Type B pancreatic cell (in vitro differentiated cells): ENCODE results near the gene GPBP1L1. TPM values are rescaled to one million over a fixed set of nuclear protein-coding genes. Genes with fewer than 3 reads are reported as not detected.
A peak's percentile ranks its signal among the peaks of the same experiment; 100 is the strongest.

Experiments used
- DNase-seq: peaks from one replicate; pipeline ENCODE4 v3.0.0; 2021; ENCODE audit warnings: mixed read lengths; ENCODE audit not compliant: unreplicated experiment; ENCODE audit errors: extremely low spot score
- H3K27ac Mint-ChIP-seq: 2 replicates; pipeline ENCODE4 v1.8.0; 2021; ENCODE audit warnings: mild to moderate bottlenecking, mixed read lengths
- H3K27me3 Mint-ChIP-seq: 2 replicates; pipeline ENCODE4 v1.8.0; 2021; ENCODE audit warnings: mixed read lengths
- H3K36me3 Mint-ChIP-seq: 2 replicates; pipeline ENCODE4 v1.8.0; 2021; ENCODE audit warnings: mixed read lengths
- H3K4me1 Mint-ChIP-seq: one replicate; pipeline ENCODE4 v1.8.0; 2021; ENCODE audit warnings: mixed read lengths; ENCODE audit not compliant: unreplicated experiment
- H3K4me3 Mint-ChIP-seq: 2 replicates; pipeline ENCODE4 v1.8.0; 2021; ENCODE audit warnings: mild to moderate bottlenecking, mixed read lengths
- H3K9me3 Mint-ChIP-seq: 2 replicates; pipeline ENCODE4 v1.8.0; 2021; ENCODE audit warnings: mixed read lengths
- total RNA-seq: library from RNA; stranded (reverse); gene quantifications from 2 replicates; pipeline ENCODE4 v1.2.1, GENCODE V29; 2021; ENCODE audit warnings: low replicate concordance
- TF ChIP-seq, protein P1 (sequence below): fragments of 200-600 bp; sonication (generic); conservative IDR thresholded peaks from 2 replicates; pipeline ENCODE4 v1.5.0; 2021; ENCODE audit warnings: antibody characterized with exemption, mild to moderate bottlenecking

Gene GPBP1L1
- total RNA-seq, 1 donor from 2014 or later: 99.9 TPM

DNA sequence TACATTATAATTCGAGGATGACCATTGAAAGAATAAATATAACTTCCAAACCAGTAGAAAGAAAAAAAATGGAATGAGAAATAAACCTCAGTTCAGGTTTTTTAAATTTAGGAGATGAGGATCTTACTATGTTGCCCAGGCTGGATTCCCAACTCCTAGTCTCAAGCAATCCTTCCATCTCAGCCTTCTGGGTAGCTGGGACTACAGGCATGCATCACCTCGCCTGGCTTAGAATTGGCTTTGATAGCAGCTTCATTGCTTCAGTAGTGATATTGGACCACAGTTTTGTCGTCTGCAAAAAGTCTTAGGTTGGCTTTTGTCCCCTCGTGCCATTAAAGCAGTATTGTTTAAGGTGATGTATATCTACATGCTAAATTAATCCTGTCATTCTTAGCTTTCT, 99.6 kb downstream of the GPBP1L1 start:
- no peak for DNase-seq
- Mint-ChIP-seq H3K9me3 (no peaks in the 10 kb centered on the region), H3K27ac (peak overlapping the region; percentile 18), H3K4me3 (peak overlapping the region; percentile 98), H3K27me3 (no peaks in the 10 kb centered on the region), H3K4me1 (peaks cover 7% of the 10 kb centered on the region), H3K36me3 (peaks cover 4% of the 10 kb centered on the region)
- TF ChIP-seq, protein P1, sequence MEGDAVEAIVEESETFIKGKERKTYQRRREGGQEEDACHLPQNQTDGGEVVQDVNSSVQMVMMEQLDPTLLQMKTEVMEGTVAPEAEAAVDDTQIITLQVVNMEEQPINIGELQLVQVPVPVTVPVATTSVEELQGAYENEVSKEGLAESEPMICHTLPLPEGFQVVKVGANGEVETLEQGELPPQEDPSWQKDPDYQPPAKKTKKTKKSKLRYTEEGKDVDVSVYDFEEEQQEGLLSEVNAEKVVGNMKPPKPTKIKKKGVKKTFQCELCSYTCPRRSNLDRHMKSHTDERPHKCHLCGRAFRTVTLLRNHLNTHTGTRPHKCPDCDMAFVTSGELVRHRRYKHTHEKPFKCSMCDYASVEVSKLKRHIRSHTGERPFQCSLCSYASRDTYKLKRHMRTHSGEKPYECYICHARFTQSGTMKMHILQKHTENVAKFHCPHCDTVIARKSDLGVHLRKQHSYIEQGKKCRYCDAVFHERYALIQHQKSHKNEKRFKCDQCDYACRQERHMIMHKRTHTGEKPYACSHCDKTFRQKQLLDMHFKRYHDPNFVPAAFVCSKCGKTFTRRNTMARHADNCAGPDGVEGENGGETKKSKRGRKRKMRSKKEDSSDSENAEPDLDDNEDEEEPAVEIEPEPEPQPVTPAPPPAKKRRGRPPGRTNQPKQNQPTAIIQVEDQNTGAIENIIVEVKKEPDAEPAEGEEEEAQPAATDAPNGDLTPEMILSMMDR: no peak

DNA sequence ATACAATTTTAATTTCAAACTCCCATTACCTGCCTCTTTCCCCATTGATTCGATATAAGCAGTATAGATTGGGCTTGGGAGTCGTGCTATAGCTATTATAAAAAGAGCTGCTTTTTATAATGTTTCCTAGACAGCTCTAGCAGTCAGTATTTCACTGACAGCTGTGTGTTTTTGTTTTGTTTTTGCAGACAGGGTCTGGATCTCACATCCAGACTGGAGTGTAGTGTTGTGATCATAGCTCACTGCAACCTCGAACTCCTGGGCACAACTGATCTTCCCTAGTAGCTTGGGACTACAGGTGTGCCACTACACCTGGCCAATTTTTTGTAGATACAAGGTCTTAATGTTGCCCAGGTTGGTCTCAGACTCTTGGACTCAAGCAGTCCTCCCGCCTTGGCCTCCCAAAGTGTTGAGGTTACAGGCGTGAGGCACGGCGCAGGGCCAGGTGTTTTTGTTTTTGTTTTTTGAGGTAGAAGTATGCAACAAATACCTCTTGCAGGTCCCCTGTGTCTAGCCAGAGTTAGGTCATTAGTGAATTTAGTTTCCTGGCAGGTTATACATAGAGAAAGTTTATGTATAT, 100.7 kb downstream of the GPBP1L1 start:
- Mint-ChIP-seq H3K9me3 (no peaks in the 10 kb centered on the region), H3K36me3 (peaks cover 4% of the 10 kb centered on the region), H3K4me1 (peaks cover 7% of the 10 kb centered on the region), H3K27ac (peak overlapping the region; percentile 99), H3K27me3 (no peaks in the 10 kb centered on the region), H3K4me3 (peak overlapping the region; percentile 98)
- TF ChIP-seq, protein P1: no peak
- peak; percentile 42 for DNase-seq

DNA sequence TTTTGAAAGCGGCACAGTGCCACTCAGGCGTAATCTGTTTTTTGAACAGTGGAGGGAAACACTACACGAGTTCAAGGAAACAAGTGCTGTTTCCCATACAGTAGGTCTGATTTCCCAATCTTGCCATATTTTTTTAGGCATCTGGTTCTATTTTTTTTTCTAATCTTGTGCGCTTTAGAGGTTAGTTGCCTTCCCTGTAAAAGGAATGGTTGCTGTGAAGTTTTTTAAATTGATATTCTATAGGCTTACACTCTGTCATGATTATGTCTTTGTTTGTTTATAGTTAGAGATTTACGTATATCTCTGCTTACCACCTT, 101.3 kb downstream of the GPBP1L1 start:
- DNase-seq: no peak
- Mint-ChIP-seq H3K4me1 (peaks cover 7% of the 10 kb centered on the region), H3K27me3 (no peaks in the 10 kb centered on the region), H3K9me3 (no peaks in the 10 kb centered on the region), H3K36me3 (peaks cover 4% of the 10 kb centered on the region), H3K4me3 (peak overlapping the region; percentile 98), H3K27ac (peak overlapping the region; percentile 99)
- TF ChIP-seq, protein P1: peak; percentile 34

DNA sequence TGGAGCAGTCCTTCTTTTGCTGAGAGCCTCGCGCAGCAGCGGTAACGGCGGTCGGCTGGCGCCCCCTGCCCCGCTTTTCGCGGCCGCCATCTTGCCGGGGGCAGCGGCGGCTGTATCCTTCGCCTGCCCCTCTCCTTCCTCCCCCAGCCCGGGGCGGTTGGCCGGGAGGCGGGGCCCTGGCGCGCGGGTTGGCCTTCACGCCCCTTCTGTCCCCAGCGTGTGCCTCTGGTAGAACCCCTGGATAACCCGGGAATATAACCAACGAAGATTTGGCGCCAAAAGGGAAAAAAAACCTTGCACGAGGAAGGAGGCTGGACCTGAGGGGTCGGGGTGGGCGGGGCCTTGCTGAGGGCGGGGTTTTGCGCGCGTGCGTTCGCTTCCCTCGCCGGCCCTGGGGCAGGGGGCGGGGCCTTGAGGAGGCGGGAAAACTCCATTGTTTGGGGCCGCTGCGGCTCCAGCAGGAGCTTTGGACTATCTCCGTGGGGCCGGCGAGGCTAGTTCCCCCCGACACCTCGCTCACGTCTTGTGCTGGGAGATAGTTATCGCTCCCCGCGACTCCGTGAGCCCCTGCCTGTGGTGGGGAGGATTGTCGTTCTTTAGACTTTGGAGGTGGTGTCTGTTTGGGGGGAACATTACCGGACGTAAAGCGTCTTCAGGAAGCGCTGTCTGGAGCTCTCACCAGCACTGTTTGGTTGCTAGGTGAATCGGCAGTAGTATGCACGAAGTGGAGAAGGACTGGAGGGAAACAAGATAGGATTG, 101.8 kb downstream of the GPBP1L1 start:
- H3K4me3 Mint-ChIP-seq: peak overlapping the region; percentile 98
- peaks cover 4% of the 10 kb centered on the region for H3K36me3 Mint-ChIP-seq
- H3K27me3 Mint-ChIP-seq: no peaks in the 10 kb centered on the region
- TF ChIP-seq, protein P1: peak; percentile 32
- H3K4me1 Mint-ChIP-seq: peaks cover 7% of the 10 kb centered on the region
- no peaks in the 10 kb centered on the region for H3K9me3 Mint-ChIP-seq
- peak overlapping the region; percentile 100 for H3K27ac Mint-ChIP-seq
- peak; percentile 94 for DNase-seq

DNA sequence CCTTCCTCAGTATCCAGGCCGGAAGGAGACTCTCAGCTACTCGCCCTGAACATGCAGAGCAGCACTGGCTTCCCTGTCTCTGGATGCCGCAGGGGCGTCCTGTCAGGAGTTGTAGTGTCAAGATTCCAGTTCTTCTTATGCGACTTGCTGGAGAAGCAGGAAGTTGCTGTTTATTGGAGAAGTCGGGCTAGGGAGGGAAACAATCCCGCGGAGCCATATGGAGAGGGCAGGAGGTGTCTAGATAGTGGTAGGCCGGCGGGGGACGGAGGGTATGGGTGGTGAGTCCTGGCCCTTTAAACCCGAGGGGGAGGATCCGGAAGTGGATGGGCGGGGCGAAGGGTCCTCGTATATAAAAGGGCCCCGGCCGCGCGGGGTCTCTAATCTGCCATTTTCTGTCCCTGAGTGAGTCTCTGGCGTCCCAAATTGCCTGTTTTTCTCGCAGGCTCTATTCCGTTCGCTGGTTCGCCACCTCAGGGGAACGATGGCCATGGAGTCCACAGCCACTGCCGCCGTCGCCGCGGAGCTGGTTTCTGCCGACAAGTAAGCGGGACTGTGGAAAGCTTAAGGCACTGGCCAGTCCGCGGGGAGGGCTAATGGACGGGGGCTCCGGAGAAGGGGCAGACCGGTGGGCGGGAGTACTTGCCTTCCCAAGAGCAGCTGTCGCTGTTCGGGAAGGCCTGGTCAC, 102.5 kb downstream of the GPBP1L1 start, which contains the start of gene NASP:
NASP (plus strand) TSS at position 376 of the 685 bp plus-strand sequence; CDS start at position 482, 106 bp downstream.
- Mint-ChIP-seq H3K4me3 (peak within 1 kb of the TSS; percentile 98), H3K4me1 (peaks cover 7% of the 10 kb centered on the region), H3K9me3 (no peaks in the 10 kb centered on the region), H3K36me3 (peaks cover under 1% of the 10 kb centered on the region), H3K27me3 (no peaks in the 10 kb centered on the region), H3K27ac (peak within 1 kb of the TSS; percentile 100)
- TF ChIP-seq, protein P1: no peak
- peak; percentile 92 for DNase-seq
